Gastrocnemius medialis (tissue), 4 donors: ENCODE measurements around the gene NBPF26.
"Not testable (repeated sequence)": the region's sequence is repeated elsewhere in the genome, so short reads cannot be mapped to it uniquely, and the experiment has no call there.

Source experiments
- POLR2A ChIP-seq, 2 donors: fragments of 450-650 bp; IDR thresholded peaks; one replicate each; pipeline ENCODE4 v1.6.1; 2017; ENCODE audit warnings: antibody characterized with exemption in 2 of 2, mild to moderate bottlenecking in 2 of 2, moderate library complexity in 2 of 2
- TF ChIP-seq, protein P1 (sequence below), 5 experiments: fragments of 450-650 bp in 3 of 5; fragments of 200-600 bp in 2 of 5; sonication (generic) in 2 of 5; IDR thresholded peaks in 4 of 5; conservative IDR thresholded peaks in 1 of 5; 1 replicate in 4 of 5; 2 replicates in 1 of 5; pipeline ENCODE4 v1.5.1; 2016 to 2019; ENCODE audit warnings: antibody characterized with exemption in 5 of 5, mild to moderate bottlenecking in 3 of 5, moderate library complexity in 3 of 5

GRCh38 chr1:120680938-120681337, 42.8 kb upstream of the NBPF26 start:
- not testable (repeated sequence) for TF ChIP-seq POLR2A (IDR thresholded peaks at IDR 0.05)
- TF ChIP-seq, protein P1, sequence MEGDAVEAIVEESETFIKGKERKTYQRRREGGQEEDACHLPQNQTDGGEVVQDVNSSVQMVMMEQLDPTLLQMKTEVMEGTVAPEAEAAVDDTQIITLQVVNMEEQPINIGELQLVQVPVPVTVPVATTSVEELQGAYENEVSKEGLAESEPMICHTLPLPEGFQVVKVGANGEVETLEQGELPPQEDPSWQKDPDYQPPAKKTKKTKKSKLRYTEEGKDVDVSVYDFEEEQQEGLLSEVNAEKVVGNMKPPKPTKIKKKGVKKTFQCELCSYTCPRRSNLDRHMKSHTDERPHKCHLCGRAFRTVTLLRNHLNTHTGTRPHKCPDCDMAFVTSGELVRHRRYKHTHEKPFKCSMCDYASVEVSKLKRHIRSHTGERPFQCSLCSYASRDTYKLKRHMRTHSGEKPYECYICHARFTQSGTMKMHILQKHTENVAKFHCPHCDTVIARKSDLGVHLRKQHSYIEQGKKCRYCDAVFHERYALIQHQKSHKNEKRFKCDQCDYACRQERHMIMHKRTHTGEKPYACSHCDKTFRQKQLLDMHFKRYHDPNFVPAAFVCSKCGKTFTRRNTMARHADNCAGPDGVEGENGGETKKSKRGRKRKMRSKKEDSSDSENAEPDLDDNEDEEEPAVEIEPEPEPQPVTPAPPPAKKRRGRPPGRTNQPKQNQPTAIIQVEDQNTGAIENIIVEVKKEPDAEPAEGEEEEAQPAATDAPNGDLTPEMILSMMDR (IDR thresholded peaks at IDR 0.05 in 4 of 5, conservative IDR thresholded peaks at IDR 0.05 in 1 of 5) = not testable (repeated sequence)
